Neuronal stem cell (in vitro differentiated cells): ENCODE data around the gene PHF12.

Experiments used
- DNase-seq: peaks from one replicate; pipeline ENCODE4 v3.0.0-alpha.2; 2013; ENCODE audit warnings: low spot score
- H2AFZ ChIP-seq: one replicate; pipeline ENCODE4 v1.6.1; 2013; ENCODE audit warnings: mild to moderate bottlenecking, low read length, inconsistent platforms
- H2AK5ac ChIP-seq: 2 replicates; pipeline ENCODE4 v1.6.1; 2013; ENCODE audit warnings: low read depth, mild to moderate bottlenecking, inconsistent platforms, low read length, moderate library complexity, mixed read lengths
- H2BK120ac ChIP-seq: 2 replicates; pipeline ENCODE4 v1.6.1; 2013; ENCODE audit warnings: low read depth, mild to moderate bottlenecking, inconsistent platforms, low read length, moderate library complexity, mixed read lengths
- H2BK12ac ChIP-seq: one replicate; pipeline ENCODE4 v1.6.1; 2013; ENCODE audit warnings: low read length, inconsistent platforms
- H2BK15ac ChIP-seq: 2 replicates; pipeline ENCODE4 v1.6.1; 2013; ENCODE audit warnings: mild to moderate bottlenecking, low read length, inconsistent platforms, mixed read lengths
- H2BK5ac ChIP-seq: one replicate; pipeline ENCODE4 v1.6.1; 2013; ENCODE audit warnings: inconsistent platforms, mild to moderate bottlenecking, low read length, moderate library complexity
- H3K14ac ChIP-seq: one replicate; pipeline ENCODE4 v1.6.1; 2013; ENCODE audit warnings: low read length, inconsistent platforms
- H3K18ac ChIP-seq: 2 replicates; pipeline ENCODE4 v1.6.1; 2013; ENCODE audit warnings: low read length, inconsistent platforms
- H3K23ac ChIP-seq: 2 replicates; pipeline ENCODE4 v1.6.1; 2013; ENCODE audit warnings: low read depth, mild to moderate bottlenecking, mixed read lengths, low read length, inconsistent platforms; ENCODE audit not compliant: poor library complexity
- H3K27ac ChIP-seq: replicated peaks from 3 replicates; pipeline ENCODE4 v1.5.1; 2013; ENCODE audit warnings: low read length, inconsistent platforms
- H3K27me3 ChIP-seq, 3 experiments: 2 replicates each; pipeline ENCODE4 v1.6.1; 2013; ENCODE audit warnings: low read length in 3 of 3, mild to moderate bottlenecking in 2 of 3, inconsistent platforms in 1 of 3, low read depth in 1 of 3, mixed read lengths in 1 of 3, moderate library complexity in 1 of 3; ENCODE audit not compliant: control insufficient read depth in 3 of 3, insufficient read depth in 3 of 3
- H3K36me3 ChIP-seq, 2 donors: replicated peaks in 1 of 2; 2 replicates each; pipeline ENCODE4 v1.6.1; 2013; ENCODE audit warnings: low read length in 2 of 2; ENCODE audit not compliant: control insufficient read depth in 2 of 2, insufficient read depth in 2 of 2
- H3K4ac ChIP-seq: 2 replicates; pipeline ENCODE4 v1.6.1; 2013; ENCODE audit warnings: inconsistent platforms, mild to moderate bottlenecking, low read length, moderate library complexity
- H3K4me1 ChIP-seq, 2 donors: 1 replicate in 1 of 2; 2 replicates in 1 of 2; pipeline ENCODE4 v1.6.1; 2013; ENCODE audit warnings: low read length in 2 of 2, low read depth in 1 of 2; ENCODE audit not compliant: control insufficient read depth in 2 of 2, insufficient read depth in 1 of 2
- H3K4me2 ChIP-seq: one replicate; pipeline ENCODE4 v1.6.1; 2013; ENCODE audit warnings: mild to moderate bottlenecking, low read length, inconsistent platforms; ENCODE audit not compliant: insufficient read depth, poor library complexity, severe bottlenecking
- H3K4me3 ChIP-seq, 2 donors: 2 replicates each; pipeline ENCODE4 v1.5.1; 2013; ENCODE audit warnings: low read length in 2 of 2, mild to moderate bottlenecking in 2 of 2, inconsistent platforms in 1 of 2, moderate library complexity in 1 of 2
- H3K79me1 ChIP-seq: one replicate; pipeline ENCODE4 v1.6.1; 2013; ENCODE audit warnings: low read depth, mild to moderate bottlenecking, inconsistent platforms, low read length, moderate library complexity
- H3K9ac ChIP-seq: one replicate; pipeline ENCODE4 v1.6.1; 2013; ENCODE audit warnings: mild to moderate bottlenecking, low read depth, low read length, inconsistent platforms; ENCODE audit not compliant: poor library complexity
- H3K9me3 ChIP-seq, 2 donors: replicated peaks in 1 of 2; 2 replicates each; pipeline versions ENCODE3 to v1.6.1; 2013; ENCODE audit warnings: low read length in 2 of 2, mild to moderate bottlenecking in 2 of 2, inconsistent platforms in 1 of 2, low read depth in 1 of 2, mixed read lengths in 1 of 2, moderate library complexity in 1 of 2; ENCODE audit not compliant: control insufficient read depth in 2 of 2, insufficient read depth in 1 of 2
- H4K8ac ChIP-seq: one replicate; pipeline ENCODE4 v1.6.1; 2013; ENCODE audit warnings: low read depth, mild to moderate bottlenecking, inconsistent platforms, low read length, moderate library complexity
- H4K91ac ChIP-seq: one replicate; pipeline ENCODE4 v1.6.1; 2013; ENCODE audit warnings: low read length, low read depth, mild to moderate bottlenecking, inconsistent platforms; ENCODE audit not compliant: poor library complexity
- WGBS, 2 donors: extraction: QIAGEN DNeasy Blood & Tissue Kit; methylation state at CpG; one replicate each; pipeline ENCODE4 v1.1.7; 2013; ENCODE audit warnings: missing lambda C conversion rate in 2 of 2, mixed read lengths in 1 of 2; ENCODE audit not compliant: insufficient read length in 2 of 2, insufficient replicate concordance in 1 of 2; ENCODE audit errors: extremely low coverage in 2 of 2; 5-methylcytosine and 5-hydroxymethylcytosine counted together

Gene PHF12

DNA sequence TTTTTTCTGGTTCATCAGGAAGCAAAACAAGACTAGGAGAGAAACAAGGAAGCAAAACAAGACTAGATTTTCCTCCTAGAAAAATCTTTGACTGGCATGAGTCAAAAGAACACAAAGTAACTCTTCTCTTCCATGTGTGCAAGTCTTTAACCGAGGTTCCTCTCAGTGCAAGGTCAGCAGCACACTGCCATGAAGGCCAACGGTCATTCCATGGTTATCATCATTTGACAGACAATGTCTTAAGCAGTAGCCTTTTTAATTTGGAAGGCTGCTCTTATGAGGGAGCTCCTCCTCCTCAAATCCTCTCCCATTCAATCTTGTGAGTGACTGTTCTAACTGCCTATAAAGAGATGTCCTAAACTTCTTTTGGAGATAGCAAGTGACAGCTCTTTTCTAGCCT is 33.0 kb downstream of the PHF12 start:
- H3K4me3 ChIP-seq: no peak overlapping the region
- H4K91ac ChIP-seq: no peak overlapping the region
- no peak overlapping the region for H3K14ac ChIP-seq
- whole genome bisulfite sequencing, 2 donors: no CpG with 5 or more reads among the region's 2 CpGs
- H3K27ac ChIP-seq: no peak overlapping the region
- no peak overlapping the region for H2BK15ac ChIP-seq
- no peaks in the 10 kb centered on the region for H3K27me3 ChIP-seq
- H2BK12ac ChIP-seq: no peak overlapping the region
- no peak overlapping the region for H3K18ac ChIP-seq
- no peak overlapping the region for H3K4ac ChIP-seq
- H3K4me1 ChIP-seq: no peaks in the 10 kb centered on the region
- no peak overlapping the region for H2AK5ac ChIP-seq
- peaks cover 54 to 95% of the 10 kb centered on the region in 2 donors for H3K36me3 ChIP-seq
- H3K4me2 ChIP-seq: no peak overlapping the region
- H3K23ac ChIP-seq: no peak overlapping the region
- H2BK5ac ChIP-seq: no peak overlapping the region
- H4K8ac ChIP-seq: no peak overlapping the region
- no peak for DNase-seq
- H2BK120ac ChIP-seq: no peak overlapping the region
- H3K9me3 ChIP-seq: no peaks in the 10 kb centered on the region
- no peaks in the 10 kb centered on the region for H3K79me1 ChIP-seq
- no peak overlapping the region for H2AFZ ChIP-seq
- H3K9ac ChIP-seq: no peak overlapping the region

DNA sequence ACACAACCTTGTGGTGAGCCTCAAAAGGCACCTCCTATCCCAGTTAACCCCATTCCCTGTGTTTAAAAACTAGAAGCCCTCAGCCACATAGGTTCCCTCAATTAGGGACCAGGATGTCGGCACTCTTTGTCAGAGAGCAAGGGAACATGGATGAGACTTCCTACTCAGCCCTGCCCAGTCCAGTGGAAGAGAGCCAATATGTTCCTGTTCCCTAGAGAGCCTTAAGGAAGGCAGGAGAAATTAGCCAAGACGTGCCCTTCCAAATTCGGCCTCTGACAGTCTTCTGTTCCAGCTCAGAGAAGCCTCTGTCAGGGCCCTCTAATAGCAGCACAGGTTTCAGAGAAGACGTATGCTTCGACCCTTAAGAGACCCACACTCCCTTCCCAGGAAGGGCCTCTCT is 33.9 kb downstream of the PHF12 start:
- no peaks in the 10 kb centered on the region for H3K27me3 ChIP-seq
- no peak overlapping the region for H2BK12ac ChIP-seq
- H2AK5ac ChIP-seq: no peak overlapping the region
- no peak overlapping the region for H3K4me3 ChIP-seq
- H4K91ac ChIP-seq: no peak overlapping the region
- no peaks in the 10 kb centered on the region for H3K4me1 ChIP-seq
- no peak overlapping the region for H2BK15ac ChIP-seq
- H3K9me3 ChIP-seq: no peaks in the 10 kb centered on the region
- H2BK5ac ChIP-seq: no peak overlapping the region
- no peak overlapping the region for H3K14ac ChIP-seq
- no peak for DNase-seq
- H3K27ac ChIP-seq: no peak overlapping the region
- H4K8ac ChIP-seq: no peak overlapping the region
- no peak overlapping the region for H3K18ac ChIP-seq
- no peak overlapping the region for H3K9ac ChIP-seq
- no peaks in the 10 kb centered on the region for H3K79me1 ChIP-seq
- no peak overlapping the region for H3K4me2 ChIP-seq
- H2AFZ ChIP-seq: no peak overlapping the region
- H3K23ac ChIP-seq: no peak overlapping the region
- peaks cover 60 to 95% of the 10 kb centered on the region in 2 donors for H3K36me3 ChIP-seq
- H2BK120ac ChIP-seq: no peak overlapping the region
- H3K4ac ChIP-seq: no peak overlapping the region
- WGBS, 2 donors: no CpG with 5 or more reads among the region's 5 CpGs

DNA sequence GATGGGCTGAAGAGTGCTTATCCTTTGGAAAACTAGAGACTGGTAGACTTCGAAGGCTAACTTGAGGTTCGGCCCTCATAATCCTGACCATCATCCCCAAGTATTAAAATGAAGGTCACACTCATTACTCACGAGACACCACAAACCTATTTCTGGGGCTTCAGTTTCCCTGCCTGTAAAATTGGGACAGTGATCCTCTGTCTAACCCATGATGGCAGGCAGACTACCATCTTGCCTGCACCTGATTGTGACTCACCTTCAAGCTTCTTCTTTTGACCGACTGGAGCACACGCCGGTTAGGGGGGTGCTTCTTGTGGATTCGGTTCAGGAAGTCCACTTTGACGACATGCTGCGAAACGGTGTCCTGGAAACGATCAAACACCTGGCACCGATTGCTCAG is 34.3 kb downstream of the PHF12 start:
- H3K14ac ChIP-seq: no peak overlapping the region
- no peak overlapping the region for H2AK5ac ChIP-seq
- no peaks in the 10 kb centered on the region for H3K79me1 ChIP-seq
- no peak overlapping the region for H3K9ac ChIP-seq
- H2BK15ac ChIP-seq: no peak overlapping the region
- DNase-seq: no peak
- no peak overlapping the region for H3K4ac ChIP-seq
- no peak overlapping the region for H3K4me2 ChIP-seq
- no peak overlapping the region for H4K8ac ChIP-seq
- no peaks in the 10 kb centered on the region for H3K9me3 ChIP-seq
- H3K27me3 ChIP-seq: no peaks in the 10 kb centered on the region
- H2AFZ ChIP-seq: no peak overlapping the region
- H3K4me3 ChIP-seq: no peak overlapping the region
- H2BK5ac ChIP-seq: no peak overlapping the region
- peaks cover 62 to 95% of the 10 kb centered on the region in 2 donors for H3K36me3 ChIP-seq
- H3K18ac ChIP-seq: no peak overlapping the region
- H4K91ac ChIP-seq: no peak overlapping the region
- no peaks in the 10 kb centered on the region for H3K4me1 ChIP-seq
- H3K27ac ChIP-seq: no peak overlapping the region
- no peak overlapping the region for H2BK12ac ChIP-seq
- H2BK120ac ChIP-seq: no peak overlapping the region
- no peak overlapping the region for H3K23ac ChIP-seq
- no CpG with 5 or more reads among the region's 12 CpGs for WGBS, 2 donors

DNA sequence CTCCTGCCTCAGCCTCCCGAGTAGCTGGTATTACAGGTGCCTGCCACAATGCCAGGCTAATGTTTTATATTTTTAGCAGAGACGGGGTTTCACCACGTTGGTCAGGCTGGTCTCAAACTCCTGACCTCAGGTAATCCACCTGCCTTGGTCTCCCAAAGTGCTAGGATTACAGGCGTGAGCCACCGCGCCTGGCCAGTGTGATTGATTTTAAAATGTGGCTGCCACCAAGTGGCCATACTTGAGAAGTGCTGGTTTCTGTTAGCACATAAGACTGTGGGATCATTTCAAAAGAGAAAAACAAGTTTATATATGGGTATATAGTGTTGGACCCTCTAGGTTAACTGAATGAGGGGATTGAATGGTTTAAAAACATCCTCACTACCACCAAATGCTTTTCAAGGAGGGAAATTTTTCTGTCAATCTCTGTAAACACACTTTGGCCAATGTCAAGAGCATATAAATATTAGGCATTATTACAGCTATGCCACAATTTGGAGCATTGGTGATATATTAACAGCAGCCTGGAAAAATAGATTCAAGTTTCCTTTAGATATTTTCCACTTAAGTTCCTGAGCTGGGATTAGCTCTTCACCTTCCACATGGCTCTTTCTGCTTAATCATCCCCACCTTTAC is 34.9 kb downstream of the PHF12 start:
- Histone ChIP-seq H2AK5ac (no peak overlapping the region), H2AFZ (no peak overlapping the region), H3K4ac (no peak overlapping the region), H4K91ac (no peak overlapping the region), H3K18ac (no peak overlapping the region), H2BK12ac (no peak overlapping the region), H2BK5ac (no peak overlapping the region), H2BK120ac (no peak overlapping the region), H3K36me3 (peaks cover 64 to 95% of the 10 kb centered on the region in 2 donors), H3K27me3 (no peaks in the 10 kb centered on the region), H3K79me1 (no peaks in the 10 kb centered on the region), H2BK15ac (no peak overlapping the region), H3K14ac (no peak overlapping the region), H3K23ac (no peak overlapping the region), H3K27ac (no peak overlapping the region), H3K4me2 (no peak overlapping the region), H4K8ac (no peak overlapping the region), H3K9me3 (no peaks in the 10 kb centered on the region), H3K4me1 (no peaks in the 10 kb centered on the region), H3K4me3 (no peak overlapping the region), H3K9ac (no peak overlapping the region)
- no CpG with 5 or more reads among the region's 6 CpGs for WGBS, 2 donors
- no peak for DNase-seq
